BJ (cell line): Measurements from ENCODE around the gene IL13. TPM values are rescaled to one million over a fixed set of nuclear protein-coding genes. Genes with fewer than 3 reads are reported as not detected.
"Not testable (repeated sequence)": the region's sequence is repeated elsewhere in the genome, so short reads cannot be mapped to it uniquely, and the experiment has no call there.

Experiments
- CTCF ChIA-PET: fragments of 350-600 bp; formaldehyde crosslinking; extraction: SDS; loops from one replicate; lab custom pipeline; 2021; ENCODE audit warnings: antibody characterized with exemption, inconsistent platforms; lab: Yijun Ruan, JAX
- POLR2A ChIA-PET: fragments of 300-600 bp; sonication (Branson Sonifier 250); formaldehyde crosslinking; extraction: SDS; loops from one replicate; lab custom pipeline; 2021; ENCODE audit warnings: antibody characterized with exemption; lab: Charles Lee
- DNase-seq: peaks from one replicate; pipeline ENCODE4 v3.0.0-alpha.2; 2011; ENCODE audit warnings: low read depth
- H3K27me3 ChIP-seq: 2 replicates; pipeline ENCODE4 v1.6.0; 2011; ENCODE audit warnings: low read length; ENCODE audit not compliant: control insufficient read depth, insufficient read depth
- H3K36me3 ChIP-seq: 2 replicates; pipeline ENCODE4 v1.5.1; 2011; ENCODE audit warnings: low read length; ENCODE audit not compliant: control insufficient read depth, insufficient read depth
- H3K4me3 ChIP-seq: 2 replicates; pipeline ENCODE4 v1.5.1; 2011; ENCODE audit warnings: low read depth, mild to moderate bottlenecking, control low read depth, low read length
- polyA plus RNA-seq: library from polyadenylated mRNA; depleted of rRNA; stranded (reverse); fragments of >200 nt; gene quantifications from 2 replicates; pipeline ENCODE4 v1.2.3, GENCODE V29; 2011
- TF ChIP-seq, protein P1 (sequence below): IDR thresholded peaks from 2 replicates; pipeline ENCODE4 v1.5.1; 2011; ENCODE audit warnings: low read depth, mild to moderate bottlenecking, control low read depth, inconsistent platforms, low read length, moderate library complexity; ENCODE audit not compliant: insufficient read depth

Gene IL13
- polyA plus RNA-seq, 1 experiment: not detected

DNA sequence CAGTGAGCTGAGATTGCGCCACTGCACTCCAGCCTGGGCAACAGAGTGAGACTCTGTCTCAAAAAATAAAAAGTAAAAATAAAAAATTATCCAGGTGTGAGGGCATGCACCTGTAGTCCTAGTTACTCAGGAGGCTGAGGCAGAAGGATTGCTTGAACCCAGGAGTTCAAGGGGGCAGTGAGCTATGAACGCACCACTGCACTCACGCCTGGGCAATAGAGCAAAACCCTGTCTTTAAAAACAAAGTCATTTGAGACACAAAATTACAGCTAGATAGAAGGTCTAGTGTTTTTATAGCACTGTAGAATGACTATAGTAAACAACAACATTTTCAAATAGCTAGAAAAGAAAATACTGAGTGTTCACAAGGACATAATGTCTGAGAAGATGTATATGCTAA lies 32.2 kb downstream of the IL13 start:
- TF ChIP-seq, protein P1, sequence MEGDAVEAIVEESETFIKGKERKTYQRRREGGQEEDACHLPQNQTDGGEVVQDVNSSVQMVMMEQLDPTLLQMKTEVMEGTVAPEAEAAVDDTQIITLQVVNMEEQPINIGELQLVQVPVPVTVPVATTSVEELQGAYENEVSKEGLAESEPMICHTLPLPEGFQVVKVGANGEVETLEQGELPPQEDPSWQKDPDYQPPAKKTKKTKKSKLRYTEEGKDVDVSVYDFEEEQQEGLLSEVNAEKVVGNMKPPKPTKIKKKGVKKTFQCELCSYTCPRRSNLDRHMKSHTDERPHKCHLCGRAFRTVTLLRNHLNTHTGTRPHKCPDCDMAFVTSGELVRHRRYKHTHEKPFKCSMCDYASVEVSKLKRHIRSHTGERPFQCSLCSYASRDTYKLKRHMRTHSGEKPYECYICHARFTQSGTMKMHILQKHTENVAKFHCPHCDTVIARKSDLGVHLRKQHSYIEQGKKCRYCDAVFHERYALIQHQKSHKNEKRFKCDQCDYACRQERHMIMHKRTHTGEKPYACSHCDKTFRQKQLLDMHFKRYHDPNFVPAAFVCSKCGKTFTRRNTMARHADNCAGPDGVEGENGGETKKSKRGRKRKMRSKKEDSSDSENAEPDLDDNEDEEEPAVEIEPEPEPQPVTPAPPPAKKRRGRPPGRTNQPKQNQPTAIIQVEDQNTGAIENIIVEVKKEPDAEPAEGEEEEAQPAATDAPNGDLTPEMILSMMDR: no peak
- H3K27me3 ChIP-seq: no peaks in the 10 kb centered on the region
- POLR2A ChIA-PET: no interaction called here
- CTCF ChIA-PET: interaction anchor here (0.6 to 1.2 kb wide), 3 partner anchors 11 to 25 kb away, joined by 3 to 4 read pairs (median 3); no protein-coding TSS in a partner anchor
- no peak for DNase-seq
- H3K36me3 ChIP-seq: no peaks in the 10 kb centered on the region
- H3K4me3 ChIP-seq: no peak overlapping the region

DNA sequence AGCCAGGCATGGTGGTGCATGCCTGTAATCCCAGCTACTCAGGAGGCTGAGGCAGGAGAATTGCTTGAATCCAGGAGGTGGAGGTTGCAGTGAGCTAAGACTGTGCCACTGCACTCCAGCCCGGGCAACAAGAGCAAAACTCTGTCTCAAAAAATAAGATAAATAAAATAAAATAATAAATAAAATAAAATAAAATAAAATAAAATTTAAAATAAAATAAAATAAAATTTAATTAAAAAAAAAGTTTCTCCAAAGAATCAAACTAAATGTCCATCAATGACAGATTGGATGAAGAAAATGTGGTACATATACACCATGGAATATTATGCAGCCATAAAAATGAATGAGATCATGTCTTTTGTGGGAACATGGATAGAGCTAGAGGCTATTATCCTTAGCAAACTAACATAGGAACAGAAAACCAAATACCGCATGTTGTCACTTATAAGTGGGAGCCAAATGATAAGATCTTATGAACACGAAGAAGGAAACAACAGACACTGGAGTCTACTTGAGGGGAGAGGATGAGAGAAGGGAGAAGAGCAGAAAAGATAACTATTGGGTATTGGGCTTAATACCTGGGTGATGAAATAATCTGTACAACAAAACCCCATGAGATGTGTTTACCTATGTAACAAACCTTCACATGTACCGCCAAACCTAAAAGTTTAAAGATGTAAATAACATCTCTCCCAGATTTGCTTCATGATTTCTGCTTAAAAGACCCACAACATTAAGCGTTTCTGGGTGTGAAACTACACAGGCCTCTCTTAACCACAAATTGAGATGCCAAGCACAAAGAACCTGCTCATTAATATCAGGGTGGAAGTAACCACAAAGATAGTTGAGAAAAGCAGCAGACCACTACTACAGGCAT lies 34.0 kb downstream of the IL13 start:
- H3K4me3 ChIP-seq, POLR2A ChIA-PET: not testable (repeated sequence)
- CTCF ChIA-PET: interaction anchor here (0.6 to 0.7 kb wide), 2 partner anchors 281 to 1579 kb away, joined by 3 read pairs; no protein-coding TSS in a partner anchor

DNA sequence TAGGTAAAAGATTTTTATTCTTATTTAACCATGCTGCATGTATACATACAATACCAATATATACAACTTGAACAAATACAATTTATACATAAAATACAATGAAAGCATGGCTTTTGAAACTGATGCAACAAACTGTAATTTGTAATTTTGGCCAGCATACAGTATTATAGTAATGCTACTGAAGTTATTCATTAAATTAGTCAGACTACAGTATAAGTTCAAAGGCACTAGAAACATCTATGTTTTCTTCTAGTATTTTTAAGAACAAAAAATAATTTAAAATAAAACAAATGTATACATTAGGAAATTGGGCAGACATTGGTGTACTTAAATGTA lies 34.6 kb downstream of the IL13 start:
- POLR2A ChIA-PET: no interaction called here
- Histone ChIP-seq H3K4me3 (no peak overlapping the region), H3K27me3 (no peaks in the 10 kb centered on the region), H3K36me3 (no peaks in the 10 kb centered on the region)
- TF ChIP-seq, protein P1: no peak
- no peak for DNase-seq
- CTCF ChIA-PET: no interaction called here

More for the DNA sequence above, 34.0 kb downstream of the IL13 start:
- not testable (repeated sequence) for H3K36me3 ChIP-seq, H3K27me3 ChIP-seq, DNase-seq

DNA sequence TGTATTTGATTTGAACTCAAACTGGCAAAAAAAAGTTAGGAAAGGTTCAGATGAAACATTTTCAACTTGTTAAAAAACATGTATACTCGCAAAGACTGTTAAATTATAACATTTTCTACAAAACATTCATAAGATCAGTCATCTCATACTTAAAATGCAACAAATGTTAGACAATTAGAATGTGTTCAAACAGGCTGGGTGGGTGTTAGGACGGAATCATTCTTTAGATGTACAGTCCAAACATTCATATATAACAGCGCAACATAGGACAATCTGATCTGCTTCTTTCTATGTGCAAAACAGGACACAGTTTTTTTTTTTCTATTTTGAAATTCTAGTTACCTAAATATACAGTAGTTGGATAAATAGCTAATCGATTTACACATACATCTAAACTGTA lies 38.0 kb downstream of the IL13 start:
- Histone ChIP-seq H3K27me3 (no peaks in the 10 kb centered on the region), H3K36me3 (no peaks in the 10 kb centered on the region), H3K4me3 (no peak overlapping the region)
- ChIA-PET CTCF (no interaction called here), POLR2A (no interaction called here)
- TF ChIP-seq, protein P1: no peak
- DNase-seq: no peak

DNA sequence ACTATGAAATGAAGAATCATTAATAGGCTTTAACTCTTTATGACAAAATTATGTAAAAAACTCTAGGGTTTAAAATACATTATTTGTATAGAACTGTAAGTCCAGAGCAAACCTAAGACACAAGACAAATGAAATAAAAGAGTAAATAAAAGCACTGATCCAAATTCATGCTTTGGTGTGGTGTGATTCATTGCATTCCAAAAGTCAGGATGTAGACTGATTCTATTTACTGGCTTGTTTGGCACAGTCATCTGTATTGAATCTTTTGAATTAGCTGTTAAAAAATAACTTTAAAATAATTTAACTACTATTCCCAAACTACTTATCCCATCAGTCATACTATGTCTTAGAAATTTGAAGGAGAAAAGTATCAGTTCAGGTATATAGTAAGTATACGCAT lies 46.9 kb downstream of the IL13 start:
- POLR2A ChIA-PET: no interaction called here
- CTCF ChIA-PET: interaction anchor here (1.0 to 1.2 kb wide), 2 partner anchors 15 to 177 kb away, joined by 3 to 4 read pairs; no protein-coding TSS in a partner anchor

More for the DNA sequence above, 46.9 kb downstream of the IL13 start:
- Histone ChIP-seq H3K4me3 (no peak overlapping the region), H3K27me3 (no peaks in the 10 kb centered on the region), H3K36me3 (no peaks in the 10 kb centered on the region)
- TF ChIP-seq, protein P1: no peak
- DNase-seq: no peak
